NK-92 (cell line): ENCODE data around the gene HMGN5.

Experiments
- DNase-seq: peaks from one replicate; lab custom pipeline; 2025; ENCODE audit not compliant: unreplicated experiment; lab: John Stamatoyannopoulos, UW

Gene HMGN5

DNA sequence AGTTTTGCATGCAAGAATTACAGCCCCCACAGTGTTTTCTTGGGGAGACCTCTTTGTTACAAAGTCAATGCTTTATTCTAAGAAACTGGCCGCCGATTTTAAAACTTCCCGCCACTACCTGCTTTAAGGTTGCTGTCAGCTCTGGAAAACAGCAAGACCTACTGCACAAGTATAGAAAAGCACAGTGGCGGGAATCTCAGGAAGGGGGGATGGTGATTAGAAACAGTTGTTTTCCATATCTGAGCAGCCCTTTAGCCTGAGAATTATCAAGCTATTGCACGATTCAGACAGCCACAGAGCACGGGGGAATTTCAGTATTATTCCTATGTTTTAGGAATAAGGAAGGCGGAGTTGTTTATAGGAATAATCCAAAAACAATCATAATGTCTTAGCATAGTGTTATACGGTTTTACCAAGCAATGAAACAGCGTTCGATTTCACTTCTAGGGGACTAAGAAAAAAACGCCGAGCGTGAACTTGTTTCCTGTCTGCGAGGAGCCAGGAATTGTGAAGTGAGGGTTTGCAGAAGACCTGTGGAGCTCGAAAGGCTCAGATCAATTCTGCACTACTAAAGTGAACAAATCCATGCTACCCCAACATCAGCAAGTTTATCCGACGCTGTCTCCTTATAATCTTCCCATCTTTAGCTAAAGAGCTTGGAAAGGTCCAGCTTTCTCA lies 81.3 kb downstream of the HMGN5 start:
- no peak for DNase-seq

GRCh38 chrX:81114757-81115156 lies 87.0 kb downstream of the HMGN5 start:
- no peak for DNase-seq

DNA sequence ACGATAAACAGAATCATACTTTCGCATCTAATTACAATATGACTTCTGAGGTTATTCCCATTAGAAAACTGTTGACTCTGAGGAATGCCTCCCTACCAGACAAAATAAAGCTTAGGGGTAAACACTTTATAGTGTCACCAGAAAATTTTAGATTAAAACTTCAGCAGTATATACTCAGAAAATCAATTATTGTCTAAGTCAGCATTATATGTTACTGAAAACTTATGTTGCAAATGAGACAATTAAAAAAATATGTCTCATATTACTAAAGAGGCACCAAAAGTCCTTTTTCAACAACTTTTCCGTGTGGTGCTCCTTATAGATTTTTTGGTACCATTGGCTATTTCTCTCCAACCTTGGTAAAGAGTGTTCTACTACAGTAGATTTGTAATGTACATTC lies 91.4 kb downstream of the HMGN5 start:
- no peak for DNase-seq

DNA sequence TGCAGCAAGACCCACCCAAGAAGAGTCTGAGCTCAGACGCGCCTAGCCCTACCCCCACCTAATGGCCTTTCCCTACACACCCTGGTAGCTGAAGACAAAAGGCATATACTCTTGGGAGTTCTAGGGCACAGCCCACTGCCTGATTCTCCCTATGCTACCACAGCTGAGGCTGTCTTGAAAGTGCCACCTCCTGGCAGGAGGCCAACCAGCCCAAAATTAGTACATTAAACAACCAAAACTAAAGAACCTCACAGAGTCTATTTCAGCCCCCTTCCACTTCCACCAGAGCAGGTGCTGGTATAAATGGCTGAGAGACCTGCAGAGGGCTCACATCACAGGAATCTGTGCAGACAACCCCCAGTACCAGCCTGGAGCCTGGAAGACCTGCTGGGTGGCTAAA lies 119.1 kb downstream of the HMGN5 start:
- DNase-seq = no peak
